Endodermal cell (in vitro differentiated cells): Measurements from ENCODE around the gene POLE. TPM values are rescaled to one million over a fixed set of nuclear protein-coding genes. Genes with fewer than 3 reads are reported as not detected.

Experiments used
- DNase-seq: peaks from one replicate; pipeline ENCODE4 v3.0.0-alpha.2; 2017
- H3K27ac ChIP-seq: 2 replicates; pipeline ENCODE4 v1.5.1; 2013; ENCODE audit warnings: mild to moderate bottlenecking, low read depth, low read length, moderate library complexity
- H3K27me3 ChIP-seq: 2 replicates; pipeline ENCODE4 v1.6.1; 2013; ENCODE audit warnings: mild to moderate bottlenecking, low read length, moderate library complexity; ENCODE audit not compliant: insufficient read depth, control insufficient read depth, poor library complexity, severe bottlenecking
- H3K36me3 ChIP-seq: 2 replicates; pipeline ENCODE4 v1.7.0; 2013; ENCODE audit warnings: mild to moderate bottlenecking, low read length, moderate library complexity; ENCODE audit not compliant: control insufficient read depth, insufficient read depth
- H3K4me1 ChIP-seq: one replicate; pipeline ENCODE4 v1.7.0; 2013; ENCODE audit warnings: low read length; ENCODE audit not compliant: control insufficient read depth, insufficient read depth
- H3K4me3 ChIP-seq: 2 replicates; pipeline ENCODE4 v1.5.1; 2013; ENCODE audit warnings: mild to moderate bottlenecking, low read length, moderate library complexity
- H3K9ac ChIP-seq: 2 replicates; pipeline ENCODE4 v1.6.1; 2013; ENCODE audit warnings: mild to moderate bottlenecking, low read length, moderate library complexity; ENCODE audit not compliant: poor library complexity, severe bottlenecking; ENCODE audit errors: extremely low read depth
- H3K9me3 ChIP-seq: 2 replicates; pipeline ENCODE4 v1.6.1; 2013; ENCODE audit warnings: mild to moderate bottlenecking, low read length, moderate library complexity; ENCODE audit not compliant: control insufficient read depth
- H3K27ac Mint-ChIP-seq: 2 replicates; pipeline ENCODE4 v1.8.0; 2020; ENCODE audit warnings: mixed read lengths
- H3K27me3 Mint-ChIP-seq: 2 replicates; pipeline ENCODE4 v1.8.0; 2021; ENCODE audit warnings: mild to moderate bottlenecking, mixed read lengths; ENCODE audit not compliant: insufficient read depth
- H3K36me3 Mint-ChIP-seq: 2 replicates; pipeline ENCODE4 v1.8.0; 2020; ENCODE audit warnings: low read depth, mixed read lengths
- H3K4me1 Mint-ChIP-seq: 2 replicates; pipeline ENCODE4 v1.8.0; 2020; ENCODE audit warnings: mixed read lengths
- H3K4me3 Mint-ChIP-seq: 2 replicates; pipeline ENCODE4 v1.8.0; 2020; ENCODE audit warnings: mild to moderate bottlenecking, moderate library complexity, mixed read lengths
- H3K9me3 Mint-ChIP-seq: 2 replicates; pipeline ENCODE4 v1.8.0; 2020; ENCODE audit warnings: mild to moderate bottlenecking, mixed read lengths
- WGBS, 2 experiments: methylation state at CpG; one replicate each; pipeline versions ENCODE4 v1.1.5 to v1.1.7; 2013; ENCODE audit warnings: missing lambda C conversion rate in 2 of 2, mixed read lengths in 1 of 2; ENCODE audit not compliant: insufficient coverage in 1 of 2, insufficient read length in 1 of 2; 5-methylcytosine and 5-hydroxymethylcytosine counted together
- total RNA-seq, 2 donors: library from RNA; stranded (reverse); fragmentation: NEBNext Ultra II Directional in 1 of 2; extraction: Animal tissue kit (Norgen Biotek cat#: 25700) in 1 of 2; gene quantifications; 2 replicates in 1 of 2; 3 replicates in 1 of 2; pipeline ENCODE4 v1.2.1, GENCODE V29; 2021
- TF ChIP-seq, protein P1 (sequence below): fragments of 200-600 bp; sonication (generic); conservative IDR thresholded peaks from 2 replicates; pipeline ENCODE4 v1.5.0; 2021; ENCODE audit warnings: antibody characterized with exemption, mild to moderate bottlenecking

Gene POLE
- total RNA-seq, 2 donors from 2014 or later = 165 to 212 TPM

DNA sequence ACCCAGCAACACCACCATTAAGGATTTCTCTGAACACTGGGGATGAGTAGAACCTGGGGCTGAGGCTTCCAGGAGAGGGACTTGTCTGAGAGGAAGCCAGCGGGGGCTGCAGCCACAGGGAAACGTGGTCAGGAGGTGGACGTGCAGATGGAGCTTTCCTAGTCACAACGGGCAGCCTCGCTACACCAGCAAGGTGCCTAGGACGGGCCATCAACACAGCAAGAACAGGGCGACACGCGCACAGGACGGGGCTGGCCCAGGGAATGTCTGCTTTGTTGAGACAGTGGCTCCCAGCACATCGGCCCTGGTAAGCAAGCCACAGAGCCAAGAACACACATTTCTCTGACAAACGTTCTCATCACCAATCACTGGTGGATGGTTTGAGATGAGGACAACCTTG lies 49.2 kb upstream of the POLE start:
- no peaks in the 10 kb centered on the region for H3K9me3 Mint-ChIP-seq
- DNase-seq = peak; percentile 42
- Histone ChIP-seq H3K9ac (no peak overlapping the region), H3K36me3 (peaks cover 86% of the 10 kb centered on the region), H3K4me1 (no peaks in the 10 kb centered on the region), H3K27ac (no peak overlapping the region), H3K27me3 (no peaks in the 10 kb centered on the region), H3K4me3 (no peak overlapping the region), H3K9me3 (no peaks in the 10 kb centered on the region)
- no peaks in the 10 kb centered on the region for H3K27me3 Mint-ChIP-seq
- peak overlapping the region; percentile 75 for H3K27ac Mint-ChIP-seq
- H3K36me3 Mint-ChIP-seq = peaks cover 88% of the 10 kb centered on the region
- WGBS, 2 experiments = 95 to 98% methylated on average over 7 to 12 of the region's 12 CpGs
- H3K4me3 Mint-ChIP-seq = no peak overlapping the region
- TF ChIP-seq, protein P1, sequence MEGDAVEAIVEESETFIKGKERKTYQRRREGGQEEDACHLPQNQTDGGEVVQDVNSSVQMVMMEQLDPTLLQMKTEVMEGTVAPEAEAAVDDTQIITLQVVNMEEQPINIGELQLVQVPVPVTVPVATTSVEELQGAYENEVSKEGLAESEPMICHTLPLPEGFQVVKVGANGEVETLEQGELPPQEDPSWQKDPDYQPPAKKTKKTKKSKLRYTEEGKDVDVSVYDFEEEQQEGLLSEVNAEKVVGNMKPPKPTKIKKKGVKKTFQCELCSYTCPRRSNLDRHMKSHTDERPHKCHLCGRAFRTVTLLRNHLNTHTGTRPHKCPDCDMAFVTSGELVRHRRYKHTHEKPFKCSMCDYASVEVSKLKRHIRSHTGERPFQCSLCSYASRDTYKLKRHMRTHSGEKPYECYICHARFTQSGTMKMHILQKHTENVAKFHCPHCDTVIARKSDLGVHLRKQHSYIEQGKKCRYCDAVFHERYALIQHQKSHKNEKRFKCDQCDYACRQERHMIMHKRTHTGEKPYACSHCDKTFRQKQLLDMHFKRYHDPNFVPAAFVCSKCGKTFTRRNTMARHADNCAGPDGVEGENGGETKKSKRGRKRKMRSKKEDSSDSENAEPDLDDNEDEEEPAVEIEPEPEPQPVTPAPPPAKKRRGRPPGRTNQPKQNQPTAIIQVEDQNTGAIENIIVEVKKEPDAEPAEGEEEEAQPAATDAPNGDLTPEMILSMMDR = no peak
- no peaks in the 10 kb centered on the region for H3K4me1 Mint-ChIP-seq

DNA sequence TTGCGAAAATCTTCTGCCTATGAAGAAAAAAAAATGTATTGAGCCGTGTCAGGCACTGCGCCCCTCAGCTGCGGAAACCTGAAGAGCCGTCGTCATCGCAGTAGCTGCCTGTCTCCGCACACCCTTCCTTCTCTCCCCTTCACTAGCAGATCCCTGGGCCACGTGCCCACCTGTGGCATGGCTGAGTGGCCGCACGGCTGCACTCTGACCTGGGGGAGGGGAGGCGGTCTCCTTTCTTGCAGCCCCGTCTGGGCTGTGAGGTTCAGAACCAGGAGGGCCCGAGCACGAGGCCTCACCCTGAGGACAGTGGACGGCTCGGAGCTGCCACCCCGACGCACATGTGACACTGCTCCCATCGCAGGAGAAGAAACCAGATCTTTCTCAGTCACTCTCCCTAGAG lies 48.4 kb upstream of the POLE start:
- H3K27ac Mint-ChIP-seq = peak overlapping the region; percentile 66
- no peaks in the 10 kb centered on the region for H3K9me3 Mint-ChIP-seq
- Histone ChIP-seq H3K27ac (no peak overlapping the region), H3K36me3 (peaks cover 86% of the 10 kb centered on the region), H3K9me3 (no peaks in the 10 kb centered on the region), H3K4me1 (no peaks in the 10 kb centered on the region), H3K4me3 (no peak overlapping the region), H3K9ac (no peak overlapping the region), H3K27me3 (no peaks in the 10 kb centered on the region)
- no peaks in the 10 kb centered on the region for H3K4me1 Mint-ChIP-seq
- H3K36me3 Mint-ChIP-seq = peaks cover 87% of the 10 kb centered on the region
- TF ChIP-seq, protein P1 = no peak
- no peaks in the 10 kb centered on the region for H3K27me3 Mint-ChIP-seq
- peak; percentile 39 for DNase-seq
- 95 to 100% methylated on average over 12 to 20 of the region's 20 CpGs for WGBS, 2 experiments
- H3K4me3 Mint-ChIP-seq = no peak overlapping the region

DNA sequence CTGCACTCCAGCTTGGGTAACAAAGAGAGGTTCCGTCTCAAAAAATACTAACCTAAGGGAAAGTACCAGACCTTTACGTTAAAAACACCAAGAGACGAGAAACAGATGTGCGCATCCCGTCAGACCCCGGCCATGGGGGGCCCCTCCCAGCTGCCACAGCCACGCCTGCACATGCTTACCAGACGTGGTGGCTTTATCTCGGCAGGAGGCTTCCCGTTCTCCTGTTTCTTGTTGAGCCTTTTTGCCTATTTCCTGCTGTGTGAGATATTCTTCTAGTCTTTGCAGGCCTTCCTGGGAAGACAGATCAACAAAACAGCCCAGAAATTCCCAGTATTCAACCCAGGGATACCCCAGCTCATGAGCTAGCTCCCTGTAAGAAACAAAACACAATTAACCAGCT lies 47.1 kb upstream of the POLE start:
- Mint-ChIP-seq H3K27me3 (no peaks in the 10 kb centered on the region), H3K9me3 (peaks cover 9% of the 10 kb centered on the region), H3K4me3 (no peak overlapping the region), H3K36me3 (peaks cover 84% of the 10 kb centered on the region), H3K4me1 (no peaks in the 10 kb centered on the region), H3K27ac (peak overlapping the region; percentile 21)
- DNase-seq = no peak
- H3K27ac ChIP-seq = no peak overlapping the region
- no peak overlapping the region for H3K9ac ChIP-seq
- TF ChIP-seq, protein P1 = no peak
- no peaks in the 10 kb centered on the region for H3K4me1 ChIP-seq
- H3K36me3 ChIP-seq = peaks cover 84% of the 10 kb centered on the region
- no peaks in the 10 kb centered on the region for H3K27me3 ChIP-seq
- no peak overlapping the region for H3K4me3 ChIP-seq
- 84% methylated on average over 8 to 10 of the region's 10 CpGs for WGBS, 2 experiments
- peaks cover 4% of the 10 kb centered on the region for H3K9me3 ChIP-seq
